Medulla oblongata (tissue), 1 donor: ENCODE measurements around the gene DNAAF2.
"Not testable (repeated sequence)": the region's sequence is repeated elsewhere in the genome, so short reads cannot be mapped to it uniquely, and the experiment has no call there.

Experiments used
- DNase-seq: peaks from one replicate; pipeline ENCODE4 v3.0.0-alpha.2; 2015; ENCODE audit errors: extremely low spot score

DNAAF2 gene

GRCh38 chr14:49621114-49621881, 13.7 kb downstream of the DNAAF2 start:
- peak; percentile 49 for DNase-seq

- DNase-seq = peak; percentile 99
These were observed 14.6 kb downstream of the DNAAF2 start, which contains the start of the genes MGAT2 and RPL36AL for GRCh38 chr14:49620182-49621113. Gene MGAT2, plus strand, starts transcription at chr14:49620799. Its CDS starts 470 bp downstream, at chr14:49621269. Gene RPL36AL, minus strand, starts transcription at chr14:49620626. Its CDS starts 1,522 bp downstream, at chr14:49619104.

GRCh38 chr14:49619730-49620129, 15.3 kb downstream of the DNAAF2 start:
- no peak for DNase-seq

- not testable (repeated sequence) for DNase-seq
These were observed 15.8 kb downstream of the DNAAF2 start for GRCh38 chr14:49619273-49619672.

- no peak for DNase-seq
These were observed 17.1 kb downstream of the DNAAF2 start for GRCh38 chr14:49617852-49618519.

GRCh38 chr14:49615776-49616175, 19.3 kb downstream of the DNAAF2 start:
- no peak for DNase-seq

- DNase-seq = no peak
These were observed 20.8 kb downstream of the DNAAF2 start for GRCh38 chr14:49614196-49614595.

GRCh38 chr14:49612671-49613070, 22.4 kb downstream of the DNAAF2 start:
- no peak for DNase-seq

- DNase-seq = no peak
These were observed 22.8 kb downstream of the DNAAF2 start for GRCh38 chr14:49612251-49612650.

GRCh38 chr14:49607583-49607982, 27.5 kb downstream of the DNAAF2 start:
- no peak for DNase-seq

- peak; percentile 77 for DNase-seq
These were observed 36.4 kb downstream of the DNAAF2 start, which contains the start of gene LRR1 for GRCh38 chr14:49598485-49599300. Gene LRR1, plus strand, starts transcription at chr14:49598940. Its CDS starts 81 bp downstream, at chr14:49599021.

- peak; percentile 23 for DNase-seq
These were observed 36.9 kb downstream of the DNAAF2 start for GRCh38 chr14:49598189-49598484.

GRCh38 chr14:49594347-49595091, 40.5 kb downstream of the DNAAF2 start:
- DNase-seq = peak; percentile 61

GRCh38 chr14:49593016-49593415, 42.0 kb downstream of the DNAAF2 start:
- DNase-seq = no peak

- no peak for DNase-seq
These were observed 45.7 kb downstream of the DNAAF2 start for GRCh38 chr14:49589387-49589786.

- peak; percentile 82 for DNase-seq
These were observed 48.2 kb downstream of the DNAAF2 start for GRCh38 chr14:49586673-49587460.

GRCh38 chr14:49585803-49586672, 49.0 kb downstream of the DNAAF2 start, which contains the start of gene RPS29:
Gene RPS29, minus strand, starts transcription at chr14:49586380. Its CDS starts 34 bp downstream, at chr14:49586346.
- peak; percentile 99 for DNase-seq

GRCh38 chr14:49584981-49585640, 49.9 kb downstream of the DNAAF2 start:
- DNase-seq = not testable (repeated sequence)
